LNCaP clone FGC (cell line): ENCODE data around the gene VAV2.
"Not testable (repeated sequence)": the region's sequence is repeated elsewhere in the genome, so short reads cannot be mapped to it uniquely, and the experiment has no call there.

ENCODE experiments used
- DNase-seq: peaks from one replicate; pipeline ENCODE4 v3.0.0-alpha.2; 2011; ENCODE audit warnings: low read depth
- H3K4me3 ChIP-seq: 2 replicates; pipeline ENCODE4 v1.5.1; 2011; ENCODE audit warnings: mild to moderate bottlenecking, low read depth, low read length, control low read depth
- TF ChIP-seq, protein P1 (sequence below): IDR thresholded peaks from 2 replicates; pipeline ENCODE4 v1.5.1; 2012; ENCODE audit warnings: mild to moderate bottlenecking; ENCODE audit not compliant: control insufficient read depth, insufficient read depth; ENCODE audit errors: extremely low read depth

Gene VAV2

DNA sequence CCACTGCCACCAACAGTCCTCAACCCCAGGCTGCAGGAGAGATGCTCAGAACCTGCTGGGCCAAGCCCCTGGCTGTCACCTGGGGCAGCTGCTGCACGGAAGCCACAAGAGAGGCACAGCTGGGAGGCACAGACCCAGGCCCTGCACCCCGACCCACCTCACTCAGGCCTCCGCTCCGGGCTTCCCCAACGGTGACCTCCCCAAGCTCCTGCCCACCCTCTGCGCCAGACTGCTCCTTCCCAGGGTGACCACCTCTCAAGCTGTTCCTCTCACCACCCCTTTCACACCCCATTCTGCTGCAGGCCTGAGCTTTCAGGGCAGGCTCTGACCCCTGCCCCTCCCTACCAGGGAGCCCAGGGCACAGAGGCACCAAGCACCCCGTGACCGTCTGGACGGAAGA lies 33.0 kb downstream of the VAV2 start:
- TF ChIP-seq, protein P1, sequence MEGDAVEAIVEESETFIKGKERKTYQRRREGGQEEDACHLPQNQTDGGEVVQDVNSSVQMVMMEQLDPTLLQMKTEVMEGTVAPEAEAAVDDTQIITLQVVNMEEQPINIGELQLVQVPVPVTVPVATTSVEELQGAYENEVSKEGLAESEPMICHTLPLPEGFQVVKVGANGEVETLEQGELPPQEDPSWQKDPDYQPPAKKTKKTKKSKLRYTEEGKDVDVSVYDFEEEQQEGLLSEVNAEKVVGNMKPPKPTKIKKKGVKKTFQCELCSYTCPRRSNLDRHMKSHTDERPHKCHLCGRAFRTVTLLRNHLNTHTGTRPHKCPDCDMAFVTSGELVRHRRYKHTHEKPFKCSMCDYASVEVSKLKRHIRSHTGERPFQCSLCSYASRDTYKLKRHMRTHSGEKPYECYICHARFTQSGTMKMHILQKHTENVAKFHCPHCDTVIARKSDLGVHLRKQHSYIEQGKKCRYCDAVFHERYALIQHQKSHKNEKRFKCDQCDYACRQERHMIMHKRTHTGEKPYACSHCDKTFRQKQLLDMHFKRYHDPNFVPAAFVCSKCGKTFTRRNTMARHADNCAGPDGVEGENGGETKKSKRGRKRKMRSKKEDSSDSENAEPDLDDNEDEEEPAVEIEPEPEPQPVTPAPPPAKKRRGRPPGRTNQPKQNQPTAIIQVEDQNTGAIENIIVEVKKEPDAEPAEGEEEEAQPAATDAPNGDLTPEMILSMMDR = no peak
- no peak overlapping the region for H3K4me3 ChIP-seq
- no peak for DNase-seq

DNA sequence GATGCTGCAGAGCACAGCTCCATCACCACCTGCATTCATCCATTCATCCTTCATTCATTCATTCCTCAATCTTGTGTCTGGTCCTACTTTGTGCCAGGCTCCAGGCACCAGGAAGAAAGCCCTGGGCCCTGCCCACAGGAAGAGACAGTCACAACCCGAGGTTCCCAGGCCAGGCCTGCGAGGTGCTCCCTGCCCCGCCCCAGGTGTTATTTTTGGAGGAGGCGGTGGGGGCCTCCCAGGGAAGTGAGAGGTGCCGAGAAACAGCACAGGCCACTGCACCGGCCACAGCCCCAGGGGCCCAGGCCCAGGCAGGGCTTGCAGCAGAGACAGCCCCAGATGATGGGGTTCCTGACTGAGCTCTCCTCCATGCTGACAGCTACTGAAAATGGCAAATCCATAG lies 33.4 kb downstream of the VAV2 start:
- TF ChIP-seq, protein P1 = no peak
- H3K4me3 ChIP-seq = no peak overlapping the region
- no peak for DNase-seq

DNA sequence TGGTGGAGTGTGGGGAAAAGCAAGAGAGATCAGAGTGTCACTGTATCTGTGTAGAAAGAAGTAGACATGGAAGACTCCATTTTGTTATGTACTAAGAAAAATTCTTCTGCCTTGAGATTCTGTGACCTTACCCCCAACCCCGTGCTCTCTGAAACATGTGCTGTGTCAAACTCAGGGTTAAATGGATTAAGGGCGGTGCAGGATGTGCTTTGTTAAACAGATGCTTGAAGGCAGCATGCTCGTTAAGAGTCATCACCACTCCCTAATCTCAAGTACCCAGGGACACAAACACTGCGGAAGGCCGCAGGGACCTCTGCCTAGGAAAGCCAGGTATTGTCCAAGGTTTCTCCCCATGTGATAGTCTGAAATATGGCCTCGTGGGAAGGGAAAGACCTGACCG lies 34.4 kb downstream of the VAV2 start:
- H3K4me3 ChIP-seq, DNase-seq: not testable (repeated sequence)

DNA sequence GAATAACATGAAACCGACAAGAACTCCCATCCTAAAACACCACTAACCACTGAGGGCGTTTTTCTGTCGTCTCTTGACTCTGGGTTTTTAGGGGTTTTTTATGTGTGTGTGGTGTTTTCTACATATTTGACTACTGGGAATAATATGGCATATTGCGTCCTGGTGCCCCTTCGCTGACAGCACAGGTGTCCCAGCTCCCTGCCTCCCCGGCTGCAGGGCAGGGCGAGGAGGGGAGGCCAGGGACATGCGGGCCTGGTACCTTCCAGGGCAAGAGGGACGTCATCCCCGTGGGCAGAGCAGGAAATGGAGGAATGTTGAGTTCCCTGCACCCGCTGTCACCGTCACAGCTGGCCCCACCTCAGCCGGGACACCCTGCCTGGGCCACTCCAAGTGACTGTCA lies 34.8 kb downstream of the VAV2 start:
- DNase-seq = no peak
- H3K4me3 ChIP-seq = no peak overlapping the region
- TF ChIP-seq, protein P1 = no peak

DNA sequence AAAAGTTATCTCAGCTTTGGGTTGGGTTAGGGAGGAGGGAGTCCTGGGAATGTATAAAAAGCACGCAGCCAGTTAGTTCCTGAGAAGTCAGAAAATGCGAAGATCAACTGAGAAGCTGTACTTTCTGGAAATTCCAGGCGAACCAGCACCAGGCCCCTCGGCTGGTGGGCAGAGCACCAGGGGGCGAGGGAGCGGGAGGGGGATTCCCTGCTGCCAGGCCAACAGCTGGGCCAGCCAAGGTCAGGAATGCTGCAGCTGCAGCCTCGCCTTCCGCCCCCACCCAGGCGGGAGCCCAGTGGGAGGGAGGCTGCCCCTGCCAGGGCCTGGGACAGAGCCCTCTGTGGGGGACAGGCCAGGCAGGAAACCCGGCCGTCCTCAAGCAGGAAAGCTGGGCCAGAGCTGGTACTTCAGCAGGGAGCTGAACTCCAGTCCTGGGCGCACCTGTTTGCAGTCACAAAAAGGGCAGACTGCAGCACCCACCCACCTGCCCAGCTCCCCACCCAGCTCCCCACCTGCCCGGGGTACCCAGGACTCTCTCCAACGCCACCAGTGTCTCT lies 35.5 kb downstream of the VAV2 start:
- DNase-seq = no peak
- no peak overlapping the region for H3K4me3 ChIP-seq
- TF ChIP-seq, protein P1 = no peak

DNA sequence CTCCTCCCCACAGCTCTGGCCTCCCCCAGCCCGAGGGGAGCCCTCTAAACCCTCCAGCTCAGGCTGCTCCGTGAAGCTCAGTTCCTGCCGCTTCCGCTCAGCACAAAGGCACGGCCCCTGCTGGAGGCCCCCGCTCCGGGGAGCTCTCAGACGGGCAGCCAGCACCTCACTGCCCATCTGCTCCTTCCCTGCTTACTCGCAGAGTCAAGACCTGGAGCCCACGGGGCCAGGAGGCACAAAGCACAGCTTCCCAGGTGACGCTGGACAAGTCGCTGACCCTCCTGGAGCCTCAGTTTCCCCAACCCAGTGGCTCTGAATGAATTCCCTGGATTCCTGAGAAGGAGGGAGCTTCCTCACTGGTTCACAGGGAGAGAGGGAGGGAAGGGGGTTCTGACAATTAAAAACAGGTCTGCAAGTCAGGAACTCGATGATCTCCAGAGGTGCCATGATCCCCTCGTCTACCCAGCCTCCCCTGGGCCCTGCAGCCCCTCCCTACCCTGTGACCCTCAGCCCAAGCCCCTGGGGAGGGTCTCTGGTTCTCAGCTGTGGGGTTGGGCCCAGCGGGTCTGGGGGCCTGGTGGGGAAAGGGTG lies 36.2 kb downstream of the VAV2 start:
- TF ChIP-seq, protein P1 = no peak
- DNase-seq = no peak

DNA sequence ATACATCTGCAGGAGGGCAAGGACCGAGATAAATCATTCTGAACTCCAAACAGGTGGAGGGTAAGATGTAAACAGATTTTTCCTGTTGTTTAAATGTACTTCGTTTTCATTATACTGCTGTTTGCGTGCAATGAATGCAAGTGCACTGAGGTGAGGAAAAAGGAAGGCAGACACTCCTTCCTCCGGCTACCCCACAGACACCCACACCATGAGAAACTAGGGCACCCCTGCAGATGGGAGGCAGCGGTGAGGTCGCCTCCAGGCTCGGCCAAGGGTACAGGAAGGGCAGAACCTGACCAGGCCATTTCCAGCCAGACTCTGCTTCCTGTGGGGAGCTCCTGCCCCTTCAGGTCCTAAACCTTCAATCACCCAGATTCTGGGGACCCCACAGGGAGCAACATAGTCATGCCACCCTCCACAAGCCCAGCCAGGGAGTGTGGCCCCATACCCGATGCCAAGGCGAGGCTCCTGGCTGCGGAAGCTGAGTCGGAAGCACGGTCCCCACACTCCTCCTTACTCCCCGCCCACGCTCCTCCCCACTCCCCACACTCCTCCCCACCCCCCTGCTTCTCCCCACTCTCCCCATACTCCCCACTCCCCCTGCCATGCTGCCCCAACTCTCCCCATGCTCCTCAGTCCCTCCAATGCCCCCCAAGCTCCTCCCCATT lies 37.1 kb downstream of the VAV2 start:
- TF ChIP-seq, protein P1 = no peak
- H3K4me3 ChIP-seq = no peak overlapping the region
- no peak for DNase-seq

More for the DNA sequence above, 36.2 kb downstream of the VAV2 start:
- no peak overlapping the region for H3K4me3 ChIP-seq
